Measurements from ENCODE around the gene CLGN. TPM values are rescaled to one million over a fixed set of nuclear protein-coding genes. Genes with fewer than 3 reads are reported as not detected.

CLGN gene
- total RNA-seq, 1 donor: 19.3 TPM

DNA sequence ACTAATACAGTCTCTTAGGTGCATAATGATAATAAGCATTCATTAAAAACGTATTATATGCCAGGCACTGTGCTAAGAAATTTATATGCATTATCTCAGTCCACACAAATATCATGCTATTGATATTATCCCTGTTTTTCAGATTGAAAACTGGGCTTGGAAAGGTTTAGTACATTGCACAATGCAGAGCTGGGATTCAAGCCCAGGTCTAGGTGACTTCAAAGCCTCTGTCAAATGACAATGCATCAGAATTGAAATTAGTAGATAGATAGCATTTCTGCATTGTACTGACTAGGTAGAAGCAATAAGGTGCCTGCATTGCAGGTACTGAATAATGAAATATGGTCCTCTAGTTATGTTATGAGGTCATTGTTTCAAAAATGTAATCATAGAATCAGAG is 72.2 kb downstream of the CLGN start:
- TF ChIP-seq CTCF (IDR thresholded peaks at IDR 0.05; ENCODE audit: insufficient read depth, low read length): no peak
- no peak overlapping the region for H3K4me3 ChIP-seq (ENCODE audit: low read depth, low read length)
- no peak for DNase-seq (ENCODE audit: low read depth)

- no peak overlapping the region for H3K4me3 ChIP-seq (ENCODE audit: low read depth, low read length)
- no peak for DNase-seq (ENCODE audit: low read depth)
- no peak for TF ChIP-seq CTCF (IDR thresholded peaks at IDR 0.05; ENCODE audit: insufficient read depth, low read length)
Measured at GRCh38 chr4:140353786-140354185, 73.7 kb downstream of the CLGN start.

DNA sequence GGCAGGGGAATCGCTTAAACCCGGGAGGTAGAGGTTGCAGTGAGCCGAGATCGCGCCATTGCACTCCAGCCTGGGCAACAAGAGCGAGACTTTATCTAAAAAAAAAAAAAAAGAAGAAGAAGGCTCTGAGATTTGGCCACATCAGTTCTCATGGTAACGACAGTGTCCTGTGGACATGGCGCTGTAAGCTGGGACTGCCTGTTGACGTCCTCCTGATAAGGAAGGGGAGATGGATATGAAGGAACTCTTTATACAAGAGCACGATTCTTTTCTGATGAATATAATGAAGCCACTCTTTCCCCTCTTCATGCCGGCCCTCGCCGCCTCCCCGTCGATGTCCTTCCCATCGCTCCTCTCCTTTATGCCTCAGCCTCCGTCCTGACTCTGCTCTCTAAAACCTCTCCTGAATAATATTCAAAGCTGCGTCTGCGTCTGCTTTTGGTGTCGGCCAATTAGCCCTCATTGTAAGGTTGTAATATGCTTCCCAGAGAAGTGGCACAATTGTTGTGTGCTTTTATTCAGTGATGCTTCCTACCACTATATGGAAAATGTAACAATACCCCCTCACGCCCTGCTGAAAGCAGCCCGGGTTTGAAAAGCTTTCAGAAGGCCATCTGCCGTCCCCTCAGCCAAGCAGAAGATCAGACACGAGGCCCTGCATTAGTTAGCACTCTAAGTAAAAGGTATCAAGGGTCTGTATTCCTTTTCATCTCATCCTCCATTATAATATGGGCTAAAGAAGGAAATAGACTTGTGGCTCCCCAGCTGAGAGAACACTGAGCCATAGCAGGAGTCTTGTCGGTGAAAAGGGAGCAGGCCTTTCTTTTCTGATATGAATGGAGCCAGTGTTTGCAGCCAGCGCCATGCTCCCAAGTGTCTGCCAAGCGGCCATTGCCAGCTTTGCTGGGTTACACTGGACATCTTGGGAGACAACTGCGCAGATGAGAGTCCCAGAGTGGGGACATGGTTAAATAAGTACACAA is 76.1 kb downstream of the CLGN start:
- TF ChIP-seq CTCF (IDR thresholded peaks at IDR 0.05; ENCODE audit: insufficient read depth, low read length): no peak

DNA sequence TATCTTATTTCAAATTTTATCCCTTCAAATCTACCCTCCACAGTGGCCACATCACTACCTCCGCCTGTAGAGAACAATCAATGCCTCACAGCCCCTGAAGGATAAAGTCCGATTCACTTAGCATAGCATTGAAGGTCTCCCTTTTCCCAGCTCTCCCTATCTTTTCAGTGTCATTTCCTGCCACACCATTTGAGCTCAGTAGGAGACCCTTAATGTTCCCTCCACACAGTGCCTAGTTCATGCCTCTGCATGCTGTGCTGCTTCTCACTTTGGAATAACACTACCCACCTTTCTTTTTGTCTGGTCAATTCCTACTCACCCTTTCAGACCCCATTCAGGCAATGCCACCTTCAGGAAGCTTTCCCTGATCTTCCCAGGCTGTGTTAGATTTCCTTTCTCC is 77.6 kb downstream of the CLGN start:
- no peak for TF ChIP-seq CTCF (IDR thresholded peaks at IDR 0.05; ENCODE audit: insufficient read depth, low read length)
- no peak for DNase-seq (ENCODE audit: low read depth)
- no peak overlapping the region for H3K4me3 ChIP-seq (ENCODE audit: low read depth, low read length)

More for the DNA sequence above, 76.1 kb downstream of the CLGN start:
- no peak for DNase-seq (ENCODE audit: low read depth)
- H3K4me3 ChIP-seq (ENCODE audit: low read depth, low read length): no peak overlapping the region

- DNase-seq (ENCODE audit: low read depth): no peak
- TF ChIP-seq CTCF (IDR thresholded peaks at IDR 0.05; ENCODE audit: insufficient read depth, low read length): no peak
- no peak overlapping the region for H3K4me3 ChIP-seq (ENCODE audit: low read depth, low read length)
Measured at GRCh38 chr4:140346136-140346535, 81.3 kb downstream of the CLGN start.

DNA sequence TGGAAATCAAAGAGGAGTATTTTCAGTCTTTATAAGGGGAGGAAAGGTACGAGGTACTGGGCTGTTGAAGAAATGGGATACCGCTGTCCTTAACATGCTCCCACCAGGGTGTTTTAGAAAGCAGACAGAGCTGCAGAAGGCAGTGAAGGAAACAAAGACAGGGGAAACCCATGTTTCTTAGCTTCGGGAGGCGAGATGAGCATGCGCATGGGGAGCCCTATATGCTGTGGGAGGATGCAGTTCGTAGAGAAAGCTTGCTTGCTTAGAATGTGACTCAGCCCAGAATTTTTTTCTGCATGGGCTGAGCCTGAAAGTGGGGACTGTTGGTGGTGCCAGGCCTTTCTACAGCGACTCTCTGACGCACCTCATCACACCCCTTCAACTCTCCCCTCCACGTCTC is 82.8 kb downstream of the CLGN start:
- no peak overlapping the region for H3K4me3 ChIP-seq (ENCODE audit: low read depth, low read length)
- TF ChIP-seq CTCF (IDR thresholded peaks at IDR 0.05; ENCODE audit: insufficient read depth, low read length): no peak
- no peak for DNase-seq (ENCODE audit: low read depth)

Data from fibroblast of the aortic adventitia (primary cell).